NCI-H1436 treated with DMSO at 0.1 percent for 48 hours (cell line): ENCODE measurements around the gene FHIT.
"Not testable (repeated sequence)": the region's sequence is repeated elsewhere in the genome, so short reads cannot be mapped to it uniquely, and the experiment has no call there.

Experiments used
- DNase-seq: peaks from one replicate; lab custom pipeline; 2025; lab: John Stamatoyannopoulos, UW

FHIT gene

GRCh38 chr3:60557122-60557521 lies 694.1 kb downstream of the FHIT start:
- DNase-seq: no peak

GRCh38 chr3:60555686-60556354 lies 695.4 kb downstream of the FHIT start:
- no peak for DNase-seq

GRCh38 chr3:60553144-60553543 lies 698.1 kb downstream of the FHIT start:
- DNase-seq: no peak

GRCh38 chr3:60552581-60552980 lies 698.7 kb downstream of the FHIT start:
- no peak for DNase-seq

- no peak for DNase-seq
Observed at GRCh38 chr3:60551455-60552209, 699.6 kb downstream of the FHIT start.

GRCh38 chr3:60549863-60550262 lies 701.4 kb downstream of the FHIT start:
- no peak for DNase-seq

GRCh38 chr3:60542995-60543394 lies 708.3 kb downstream of the FHIT start:
- DNase-seq: no peak

- DNase-seq: not testable (repeated sequence)
Observed at GRCh38 chr3:60539394-60539793, 711.9 kb downstream of the FHIT start.

- no peak for DNase-seq
Observed at GRCh38 chr3:60536420-60536819, 714.8 kb downstream of the FHIT start.

- no peak for DNase-seq
Observed at GRCh38 chr3:60531759-60532158, 719.5 kb downstream of the FHIT start.

GRCh38 chr3:60528651-60529050 lies 722.6 kb downstream of the FHIT start:
- no peak for DNase-seq

GRCh38 chr3:60523536-60523935 lies 727.7 kb downstream of the FHIT start:
- no peak for DNase-seq

- DNase-seq: no peak
Observed at GRCh38 chr3:60517134-60517533, 734.1 kb downstream of the FHIT start.

- DNase-seq: no peak
Observed at GRCh38 chr3:60514866-60515265, 736.4 kb downstream of the FHIT start.

- DNase-seq: no peak
Observed at GRCh38 chr3:60514085-60514649, 737.1 kb downstream of the FHIT start.

- DNase-seq: no peak
Observed at GRCh38 chr3:60513241-60513640, 738.0 kb downstream of the FHIT start.

- no peak for DNase-seq
Observed at GRCh38 chr3:60512506-60512905, 738.7 kb downstream of the FHIT start.

- no peak for DNase-seq
Observed at GRCh38 chr3:60509471-60509870, 741.8 kb downstream of the FHIT start.

GRCh38 chr3:60504827-60505457 lies 746.3 kb downstream of the FHIT start:
- DNase-seq: no peak

GRCh38 chr3:60501314-60501713 lies 749.9 kb downstream of the FHIT start:
- no peak for DNase-seq

GRCh38 chr3:60497902-60498301 lies 753.4 kb downstream of the FHIT start:
- no peak for DNase-seq

- DNase-seq: no peak
Observed at GRCh38 chr3:60490992-60491391, 760.3 kb downstream of the FHIT start.

- DNase-seq: no peak
Observed at GRCh38 chr3:60475096-60475495, 776.2 kb downstream of the FHIT start.
